HCT116 (cell line): ENCODE results near the gene ARHGEF10L.

Experiments used
- CEBPB ChIP-seq: IDR thresholded peaks from 2 replicates; pipeline ENCODE4 v1.6.1; 2012; ENCODE audit warnings: low read depth
- CTCF ChIP-seq, 3 experiments: fragments of 200-600 bp in 1 of 3; sonication (generic) in 1 of 3; IDR thresholded peaks in 2 of 3; conservative IDR thresholded peaks in 1 of 3; 2 replicates each; pipeline ENCODE4 v1.5.1; 2012 to 2017; ENCODE audit warnings: low read depth in 2 of 3, low read length in 2 of 3, antibody characterized with exemption in 1 of 3, borderline replicate concordance in 1 of 3, control low read depth in 1 of 3, mild to moderate bottlenecking in 1 of 3, mixed read lengths in 1 of 3, mixed run types in 1 of 3, moderate library complexity in 1 of 3; ENCODE audit not compliant: insufficient read depth in 1 of 3
- EGR1 ChIP-seq: IDR thresholded peaks from 2 replicates; pipeline ENCODE4 v1.6.1; 2012; ENCODE audit warnings: low read depth
- ELF1 ChIP-seq: IDR thresholded peaks from 2 replicates; pipeline ENCODE4 v1.6.1; 2012; ENCODE audit warnings: low read depth, borderline replicate concordance
- FOSL1 ChIP-seq: IDR thresholded peaks from 2 replicates; pipeline ENCODE4 v1.6.1; 2012; ENCODE audit warnings: low read depth
- MAX ChIP-seq: IDR thresholded peaks from 2 replicates; pipeline ENCODE4 v1.6.1; 2012
- POLR2A ChIP-seq: IDR thresholded peaks from 2 replicates; pipeline ENCODE4 v1.7.0; 2011; ENCODE audit warnings: borderline replicate concordance; ENCODE audit not compliant: insufficient read depth, insufficient read length; ENCODE audit errors: extremely low read depth
- POLR2AphosphoS5 ChIP-seq: IDR thresholded peaks from 2 replicates; pipeline ENCODE4 v1.6.1; 2011; ENCODE audit warnings: mild to moderate bottlenecking, low read depth, low read length, moderate library complexity
- RAD21 ChIP-seq: IDR thresholded peaks from 2 replicates; pipeline ENCODE4 v1.6.1; 2012; ENCODE audit warnings: low read depth, mild to moderate bottlenecking
- SP1 ChIP-seq: IDR thresholded peaks from 2 replicates; pipeline ENCODE4 v1.6.1; 2012; ENCODE audit warnings: low read depth
- SRF ChIP-seq: IDR thresholded peaks from 2 replicates; pipeline ENCODE4 v1.6.1; 2012; ENCODE audit warnings: low read depth
- YY1 ChIP-seq: IDR thresholded peaks from 2 replicates; pipeline ENCODE4 v1.6.1; 2011; ENCODE audit warnings: low read length, low read depth, moderate library complexity, mild to moderate bottlenecking; ENCODE audit not compliant: insufficient replicate concordance; ENCODE audit errors: extremely low read depth
- ZFX ChIP-seq: fragments of 450-650 bp; IDR thresholded peaks from 2 replicates; pipeline ENCODE4 v1.6.1; 2017
- ZNF274 ChIP-seq: fragments of 200-500 bp; sonication (Bioruptor generic); IDR thresholded peaks from 2 replicates; pipeline ENCODE4 v1.6.1; 2014; ENCODE audit warnings: mild to moderate bottlenecking, low read depth, low read length, inconsistent platforms

GRCh38 chr1:17535300-17535936 is 4.1 kb upstream of the ARHGEF10L start:
- TF ChIP-seq CTCF (IDR thresholded peaks at IDR 0.05 in 2 of 3, conservative IDR thresholded peaks at IDR 0.05 in 1 of 3; ENCODE audit: borderline replicate concordance in 1 of 3, insufficient read depth in 1 of 3, low read depth in 2 of 3, low read length in 2 of 3) (no peak), YY1 (no peak), EGR1 (no peak), FOSL1 (no peak), MAX (no peak), CEBPB (no peak), POLR2A (no peak), ZNF274 (no peak), POLR2AphosphoS5 (no peak), RAD21 (no peak), ELF1 (no peak), SP1 (no peak), SRF (no peak), ZFX (no peak)
